NCI-H226 (cell line): ENCODE results near the gene BCR.

Source experiments
- DNase-seq: peaks from one replicate; pipeline ENCODE4 v3.0.0-alpha.2; 2015

The BCR gene

GRCh38 chr22:23178512-23179254 lies 1.6 kb upstream of the BCR start:
- no peak for DNase-seq

DNA sequence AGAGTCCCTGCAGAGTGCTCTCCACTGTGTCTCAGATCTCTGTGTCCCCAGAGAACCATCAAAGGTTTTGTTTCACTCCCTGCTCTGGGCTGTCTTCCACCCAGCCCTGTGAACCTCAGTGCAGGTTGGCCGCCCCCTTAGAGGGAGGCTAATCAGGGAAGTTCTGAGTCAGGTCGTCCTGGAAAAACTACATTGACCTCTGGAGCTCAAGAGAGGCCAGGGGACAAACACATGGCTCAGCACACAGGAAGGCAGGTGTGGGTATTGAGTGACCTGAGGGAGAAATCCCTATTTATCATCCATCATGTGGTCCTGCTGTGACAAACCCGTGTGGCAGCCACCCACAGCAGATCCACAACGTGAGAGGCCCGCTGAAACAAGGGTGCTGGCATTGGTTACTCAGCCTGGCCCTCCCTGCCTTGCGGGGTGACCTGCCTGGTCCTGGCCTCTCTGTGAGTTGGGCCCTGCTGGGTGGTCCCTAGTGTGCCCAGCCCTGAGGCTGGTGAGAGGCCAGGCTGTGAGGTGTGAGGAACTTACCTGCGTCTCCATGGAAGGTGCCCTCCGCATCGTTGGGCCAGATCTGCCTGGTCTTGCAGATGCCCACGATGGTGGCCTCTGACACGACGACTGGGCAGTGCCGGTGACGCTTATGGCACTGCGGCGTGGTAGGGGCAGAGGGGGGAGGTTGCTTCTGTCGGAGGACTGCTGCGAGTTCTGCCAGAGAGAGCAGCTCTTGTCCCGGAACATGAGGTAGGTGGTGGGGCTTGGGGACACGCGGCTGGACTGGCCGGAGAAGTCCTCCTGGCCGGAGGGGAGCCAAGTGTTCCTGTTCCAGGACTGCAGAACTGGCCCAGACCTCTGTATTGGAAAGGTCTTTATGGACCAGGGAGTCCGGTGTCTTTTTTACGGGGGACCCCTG lies 669 bp upstream of the BCR start:
- DNase-seq, result no peak

GRCh38 chr22:23180893-23181720 lies 798 bp downstream of the BCR start:
- no peak for DNase-seq

GRCh38 chr22:23181721-23182308 lies 1.5 kb downstream of the BCR start:
- no peak for DNase-seq

- DNase-seq, result no peak
Observed at GRCh38 chr22:23182309-23183060, 2.2 kb downstream of the BCR start.

DNA sequence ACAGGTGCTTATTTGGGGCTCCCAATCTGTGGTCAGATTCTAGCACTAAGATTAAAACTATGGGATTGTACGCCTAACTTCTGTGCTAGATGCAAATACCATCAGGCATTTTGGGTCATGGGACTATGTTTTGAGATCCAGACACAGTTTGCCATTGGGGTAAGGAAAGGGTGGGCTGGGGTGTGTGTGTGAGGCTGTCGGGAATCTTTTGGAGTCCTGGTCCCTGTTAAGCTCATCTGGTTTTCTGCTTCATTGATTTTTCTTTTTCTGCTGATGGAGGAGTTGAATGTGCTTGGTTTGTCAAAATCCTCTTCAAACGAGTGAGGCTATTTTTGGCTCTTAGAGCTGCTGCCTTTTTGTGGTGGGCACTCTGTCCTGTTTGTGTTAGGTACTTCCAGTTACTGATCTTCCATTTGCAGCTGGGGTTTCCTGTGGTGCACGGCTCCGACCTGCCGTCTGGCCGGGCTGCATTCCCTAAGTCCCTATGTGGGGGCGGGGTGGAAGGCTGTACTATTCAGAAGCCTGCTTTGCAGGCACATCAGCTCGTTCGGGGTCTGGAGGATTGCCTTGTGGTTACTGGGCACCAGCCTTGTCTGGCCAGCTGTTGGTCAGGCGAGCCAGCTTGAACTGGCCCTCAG lies 2.9 kb downstream of the BCR start:
- DNase-seq, result no peak

DNA sequence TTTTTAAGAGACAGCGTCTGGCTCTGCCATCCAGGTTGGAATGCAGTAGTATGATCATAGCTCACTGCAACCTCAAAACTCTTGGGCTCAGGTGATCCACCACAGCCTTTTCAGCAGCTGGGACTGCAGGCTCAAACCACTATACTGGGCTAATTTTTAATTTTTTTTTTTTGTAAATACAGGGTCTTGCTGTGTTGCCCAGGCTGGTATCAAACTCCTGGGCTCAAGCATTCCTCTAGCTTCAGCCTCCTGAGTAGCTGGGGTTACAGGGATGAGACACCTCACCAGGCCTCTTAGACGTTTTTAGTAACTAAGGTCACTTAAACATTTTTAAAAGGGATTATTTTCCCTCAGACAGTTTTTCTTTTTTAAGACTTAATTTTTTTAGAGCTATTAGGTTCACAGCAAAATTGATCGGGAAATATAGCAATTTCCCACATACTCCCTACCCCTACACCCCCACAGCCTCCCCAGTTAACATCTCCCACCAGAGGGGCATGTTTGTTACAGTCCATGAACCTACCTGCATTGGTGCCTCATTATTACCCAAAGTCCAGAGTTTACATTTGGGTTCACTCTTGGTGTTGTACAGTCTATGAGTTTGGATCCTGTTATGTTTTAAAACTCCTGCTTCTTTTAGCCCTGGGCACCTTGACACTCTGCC lies 3.9 kb downstream of the BCR start:
- DNase-seq, result no peak

- DNase-seq, result no peak
Observed at GRCh38 chr22:23184764-23185113, 4.4 kb downstream of the BCR start.

DNA sequence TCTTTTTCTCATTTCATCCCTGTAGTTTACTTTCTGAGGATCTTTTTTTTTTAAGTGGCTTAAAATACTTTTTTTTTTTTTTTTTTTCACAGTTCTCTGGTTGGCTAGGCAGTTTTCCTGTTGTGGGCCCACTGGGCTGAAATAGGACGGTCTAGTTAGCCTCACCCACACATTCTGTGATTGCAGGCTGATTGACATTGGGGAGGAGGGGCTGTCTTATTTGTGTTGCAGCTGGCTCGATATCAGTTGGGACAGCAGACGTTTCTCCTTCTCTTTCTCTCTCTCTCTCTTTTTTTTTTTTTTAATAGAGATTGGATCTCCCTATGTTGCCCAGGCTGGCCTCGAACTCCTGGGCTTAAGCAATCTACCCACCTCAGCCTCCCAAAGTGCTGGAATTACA lies 6.9 kb downstream of the BCR start:
- no peak for DNase-seq

DNA sequence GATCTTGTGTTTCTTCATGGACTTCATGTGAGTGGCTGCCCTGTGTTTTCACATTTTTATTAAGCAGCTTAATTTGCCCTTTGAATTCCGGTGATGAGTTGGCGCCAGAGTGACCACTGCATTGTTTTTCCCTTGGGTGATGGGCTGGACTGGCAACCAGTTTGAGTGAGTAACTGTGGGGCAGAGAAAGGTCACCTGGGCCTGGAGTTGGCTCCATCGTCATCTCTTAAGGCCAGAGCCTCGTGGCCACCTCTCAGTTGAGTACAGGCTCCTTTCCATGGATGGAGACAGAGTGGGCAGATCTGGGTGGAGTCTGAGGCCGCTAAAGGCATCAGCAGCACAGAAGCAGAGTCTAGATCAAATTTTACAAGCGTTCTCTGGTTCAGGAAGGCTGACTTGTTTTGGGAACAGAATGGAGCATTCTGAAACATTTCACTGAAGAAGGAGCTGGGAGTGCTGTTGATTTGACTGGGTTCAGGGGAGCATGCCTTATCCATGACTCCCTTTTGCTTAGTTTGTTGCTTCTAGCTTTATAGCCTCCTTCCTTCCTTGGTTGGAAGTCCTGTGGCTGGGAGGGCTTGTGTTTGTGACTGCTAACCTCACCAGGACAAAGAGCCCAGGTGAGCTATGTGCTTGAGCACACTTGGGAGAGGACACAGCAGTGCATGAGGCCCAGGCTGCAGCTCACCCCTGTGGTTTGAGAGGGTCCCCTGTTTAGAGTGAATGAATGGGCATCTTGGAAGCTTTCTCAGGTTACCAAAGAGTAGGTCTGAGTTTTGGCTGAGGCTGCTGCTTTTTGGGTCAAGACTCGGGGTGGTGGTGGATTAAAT lies 7.8 kb downstream of the BCR start:
- no peak for DNase-seq

- DNase-seq, result no peak
Observed at GRCh38 chr22:23190526-23190925, 10.2 kb downstream of the BCR start.

DNA sequence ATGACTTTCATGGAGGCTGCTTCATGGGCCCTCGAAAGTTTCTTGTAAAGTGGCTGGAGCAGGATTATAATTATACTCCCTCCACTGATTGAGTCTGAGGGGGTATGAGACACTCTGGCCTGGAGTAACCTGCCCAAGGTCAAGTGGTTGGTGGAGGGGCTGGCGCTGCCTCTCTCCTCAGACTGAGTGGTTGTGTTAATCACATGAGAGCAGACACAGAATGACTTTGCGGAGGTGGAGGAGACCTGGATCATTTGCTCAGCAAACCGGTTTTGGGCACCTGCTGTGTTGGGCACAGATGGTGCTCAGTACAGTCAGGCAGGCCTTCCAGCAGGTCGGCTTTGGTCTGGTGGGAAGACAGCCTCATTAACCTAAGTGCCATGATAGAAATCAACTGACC lies 11.8 kb downstream of the BCR start:
- DNase-seq, result no peak

GRCh38 chr22:23192558-23192957 lies 12.2 kb downstream of the BCR start:
- DNase-seq, result no peak

GRCh38 chr22:23193196-23193827 lies 13.0 kb downstream of the BCR start:
- DNase-seq, result no peak

DNA sequence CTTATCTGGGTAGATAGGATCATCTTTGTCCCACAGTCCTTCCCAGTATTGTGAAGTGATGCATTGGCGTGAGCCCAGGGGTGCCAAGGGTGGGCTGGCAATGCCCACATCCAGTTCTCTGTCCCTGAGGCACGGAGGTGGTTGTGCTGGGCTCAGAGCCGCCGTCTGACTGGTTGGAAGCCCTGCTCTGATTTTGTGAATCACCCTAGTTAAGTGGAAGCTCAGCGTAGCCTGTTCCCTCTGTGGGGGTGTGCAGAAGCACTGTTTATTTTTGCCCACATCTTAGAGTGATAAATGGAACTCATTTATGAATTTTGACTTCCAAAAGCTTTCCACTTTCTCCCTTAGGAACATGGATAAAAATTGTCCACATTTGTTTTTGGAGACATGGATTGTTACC lies 13.6 kb downstream of the BCR start:
- no peak for DNase-seq

DNA sequence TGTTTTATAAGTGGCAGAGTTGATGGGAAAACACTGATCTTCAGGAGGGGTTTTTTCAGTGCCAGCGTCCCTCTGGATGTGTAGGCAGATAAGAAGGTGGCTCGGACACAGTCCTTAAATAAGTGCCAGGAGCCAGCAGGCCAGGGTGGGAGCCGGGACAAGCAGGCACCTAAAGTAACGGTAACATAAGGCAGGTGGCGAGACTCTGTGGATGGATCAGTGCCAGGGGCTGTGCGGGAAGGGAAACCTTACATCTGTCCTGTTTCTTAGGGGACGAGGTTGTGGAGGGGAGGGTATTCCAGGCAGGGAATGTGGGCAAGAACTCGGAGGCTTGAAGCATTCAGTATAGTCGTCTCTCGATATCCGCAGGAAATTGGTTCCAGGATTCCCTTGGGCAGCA lies 15.9 kb downstream of the BCR start:
- DNase-seq, result no peak

DNA sequence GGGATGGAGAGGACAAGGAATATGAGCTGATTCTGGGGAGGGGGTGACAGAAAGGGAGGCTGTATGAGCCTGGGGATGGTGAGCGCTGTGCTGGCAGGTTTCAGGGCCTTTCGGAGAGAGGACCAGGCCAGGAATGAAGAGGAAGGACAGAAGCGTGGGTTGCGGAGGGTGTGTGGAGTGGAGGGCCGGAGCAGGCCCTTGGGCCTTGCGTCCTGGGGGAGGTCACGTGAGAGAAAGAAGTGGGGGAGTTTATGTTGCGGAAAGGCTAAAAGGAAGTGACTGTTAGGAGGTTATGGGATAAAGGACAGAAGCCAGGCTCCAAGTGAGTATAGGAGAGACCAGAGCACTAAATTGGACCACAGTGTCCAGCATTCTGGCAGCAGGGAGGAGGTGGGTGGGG lies 17.5 kb downstream of the BCR start:
- no peak for DNase-seq

DNA sequence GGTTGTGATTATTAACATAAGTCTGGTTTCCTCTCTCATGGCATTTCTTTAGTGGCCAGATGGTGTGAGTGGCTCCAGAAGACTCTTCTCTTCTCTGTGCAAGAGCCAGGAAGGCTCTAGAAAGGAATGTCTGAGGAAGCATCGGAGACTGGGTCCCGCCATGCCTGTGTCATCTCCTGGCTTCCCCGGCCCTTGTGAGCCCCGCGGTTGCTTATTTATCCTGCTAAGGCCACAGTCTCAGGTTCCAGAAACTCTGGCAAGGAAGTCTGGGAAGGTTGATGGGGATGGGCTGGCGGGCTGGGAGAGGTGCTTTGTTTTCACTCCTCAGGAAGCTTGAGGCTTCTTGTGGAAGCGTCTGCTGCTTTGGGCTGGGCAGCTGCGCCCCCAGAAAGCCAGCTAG lies 18.9 kb downstream of the BCR start:
- no peak for DNase-seq

GRCh38 chr22:23200898-23201297 lies 20.6 kb downstream of the BCR start:
- DNase-seq, result no peak
